Fibroblast of lung (primary cell): ENCODE measurements around the gene TRRAP. TPM values are rescaled to one million over a fixed set of nuclear protein-coding genes. Genes with fewer than 3 reads are reported as not detected.

Source experiments
- DNase-seq, 2 donors: peaks; one replicate each; pipeline versions ENCODE4 v3.0.0 to v3.0.0-alpha.2; 2010; ENCODE audit warnings: low read depth in 2 of 2
- H2AFZ ChIP-seq: 2 replicates; pipeline ENCODE4 v1.5.1; 2012; ENCODE audit warnings: low read length, control low read depth, inconsistent platforms
- H3K27ac ChIP-seq: 2 replicates; pipeline ENCODE4 v1.5.1; 2011; ENCODE audit warnings: low read length, control low read depth; ENCODE audit not compliant: insufficient read depth
- H3K27me3 ChIP-seq: 2 replicates; pipeline ENCODE4 v1.5.1; 2011; ENCODE audit warnings: mild to moderate bottlenecking, low read length; ENCODE audit not compliant: control insufficient read depth, insufficient read depth
- H3K36me3 ChIP-seq: 2 replicates; pipeline ENCODE4 v1.5.1; 2011; ENCODE audit warnings: low read length; ENCODE audit not compliant: control insufficient read depth, insufficient read depth
- H3K4me1 ChIP-seq: 2 replicates; pipeline ENCODE4 v1.5.1; 2011; ENCODE audit warnings: low read length; ENCODE audit not compliant: control insufficient read depth, insufficient read depth; ENCODE audit errors: extremely low read depth
- H3K4me2 ChIP-seq: 2 replicates; pipeline ENCODE4 v1.5.1; 2011; ENCODE audit warnings: low read length, control low read depth; ENCODE audit not compliant: insufficient read depth; ENCODE audit errors: extremely low read depth
- H3K4me3 ChIP-seq, 4 experiments: fragments of 200-600 bp in 1 of 4; sonication (generic) in 1 of 4; replicated peaks in 1 of 4; 2 replicates each; pipeline ENCODE4 v1.5.1; 2011 to 2016; ENCODE audit warnings: low read length in 4 of 4, low read depth in 3 of 4, mild to moderate bottlenecking in 3 of 4, control low read depth in 2 of 4, inconsistent platforms in 1 of 4, mixed read lengths in 1 of 4; ENCODE audit not compliant: insufficient read depth in 1 of 4; ENCODE audit errors: control extremely low read depth in 1 of 4
- H3K79me2 ChIP-seq: 2 replicates; pipeline ENCODE4 v1.5.1; 2012; ENCODE audit warnings: mild to moderate bottlenecking, low read length, inconsistent platforms; ENCODE audit not compliant: control insufficient read depth, insufficient read depth
- H3K9ac ChIP-seq: 2 replicates; pipeline ENCODE4 v1.5.1; 2011; ENCODE audit warnings: mild to moderate bottlenecking, low read length, control low read depth; ENCODE audit not compliant: insufficient read depth
- H3K9me3 ChIP-seq: 2 replicates; pipeline ENCODE4 v1.5.1; 2012; ENCODE audit warnings: low read depth, low read length; ENCODE audit not compliant: control insufficient read depth, insufficient read depth
- H4K20me1 ChIP-seq: 2 replicates; pipeline ENCODE4 v1.5.1; 2011; ENCODE audit warnings: low read length; ENCODE audit not compliant: control insufficient read depth, insufficient read depth; ENCODE audit errors: extremely low read depth
- CTCF ChIP-seq, 2 donors: IDR thresholded peaks in 1 of 2; conservative IDR thresholded peaks in 1 of 2; 1 replicate in 1 of 2; 2 replicates in 1 of 2; pipeline ENCODE4 v1.5.1; 2011 to 2012; ENCODE audit warnings: low read length in 2 of 2, control low read depth in 1 of 2, inconsistent platforms in 1 of 2, low read depth in 1 of 2, mild to moderate bottlenecking in 1 of 2
- EZH2 ChIP-seq: IDR thresholded peaks from 2 replicates; pipeline ENCODE4 v1.5.1; 2012; ENCODE audit warnings: low read length, control low read depth, mild to moderate bottlenecking; ENCODE audit errors: missing control alignments
- polyA plus RNA-seq, 2 donors: library from polyadenylated mRNA; depleted of rRNA in 1 of 2; stranded (reverse) in 1 of 2; unstranded in 1 of 2; fragments of >200 nt; gene quantifications; 2 replicates each; pipeline ENCODE4 v1.2.1, GENCODE V29; 2011 to 2012; ENCODE audit warnings: missing spikeins in 1 of 2
- total RNA-seq: library from RNA; depleted of rRNA; stranded (reverse); fragments of >200 nt; gene quantifications from 2 replicates; pipeline ENCODE4 v1.2.1, GENCODE V29; 2014

TRRAP gene
- total and polyA plus RNA-seq, 2 donors (not counting 1 experiment from before 2014, with no cell fraction given), result 11.3 to 20.6 TPM

GRCh38 chr7:98930464-98930863 is 52.1 kb downstream of the TRRAP start:
- no peaks in the 10 kb centered on the region for H4K20me1 ChIP-seq
- no peaks in the 10 kb centered on the region for H3K79me2 ChIP-seq
- no peak overlapping the region for H3K27ac ChIP-seq
- no peaks in the 10 kb centered on the region for H3K4me1 ChIP-seq
- TF ChIP-seq EZH2, result no peak
- no peak for TF ChIP-seq CTCF (conservative IDR thresholded peaks at IDR 0.05 in 1 of 2, IDR thresholded peaks at IDR 0.05 in 1 of 2; ENCODE audit: low read depth in 1 of 2, low read length in 2 of 2)
- no peak overlapping the region for H3K4me3 ChIP-seq
- H3K27me3 ChIP-seq, result no peaks in the 10 kb centered on the region
- H3K36me3 ChIP-seq, result peaks cover 21% of the 10 kb centered on the region
- no peak for DNase-seq
- no peak overlapping the region for H2AFZ ChIP-seq
- H3K4me2 ChIP-seq, result no peak overlapping the region
- no peaks in the 10 kb centered on the region for H3K9me3 ChIP-seq
- H3K9ac ChIP-seq, result no peak overlapping the region

GRCh38 chr7:98930921-98931320 is 52.6 kb downstream of the TRRAP start:
- no peaks in the 10 kb centered on the region for H3K79me2 ChIP-seq
- H3K9me3 ChIP-seq, result no peaks in the 10 kb centered on the region
- no peak for TF ChIP-seq EZH2
- no peak for TF ChIP-seq CTCF (conservative IDR thresholded peaks at IDR 0.05 in 1 of 2, IDR thresholded peaks at IDR 0.05 in 1 of 2; ENCODE audit: low read depth in 1 of 2, low read length in 2 of 2)
- peak in 1 of 2 donors; percentile 4 for DNase-seq
- no peaks in the 10 kb centered on the region for H3K27me3 ChIP-seq
- peaks cover 21% of the 10 kb centered on the region for H3K36me3 ChIP-seq
- H3K9ac ChIP-seq, result no peak overlapping the region
- H3K4me2 ChIP-seq, result no peak overlapping the region
- H2AFZ ChIP-seq, result no peak overlapping the region
- no peak overlapping the region for H3K27ac ChIP-seq
- no peaks in the 10 kb centered on the region for H4K20me1 ChIP-seq
- no peaks in the 10 kb centered on the region for H3K4me1 ChIP-seq
- no peak overlapping the region for H3K4me3 ChIP-seq

GRCh38 chr7:98933321-98933720 is 55.0 kb downstream of the TRRAP start:
- Histone ChIP-seq H3K4me2 (no peak overlapping the region), H3K79me2 (no peaks in the 10 kb centered on the region), H2AFZ (no peak overlapping the region), H3K36me3 (peaks cover 20% of the 10 kb centered on the region), H3K9ac (no peak overlapping the region), H4K20me1 (no peaks in the 10 kb centered on the region), H3K9me3 (no peaks in the 10 kb centered on the region), H3K27me3 (no peaks in the 10 kb centered on the region), H3K27ac (no peak overlapping the region), H3K4me3 (no peak overlapping the region), H3K4me1 (no peaks in the 10 kb centered on the region)
- TF ChIP-seq EZH2 (no peak), CTCF (conservative IDR thresholded peaks at IDR 0.05 in 1 of 2, IDR thresholded peaks at IDR 0.05 in 1 of 2; ENCODE audit: low read depth in 1 of 2, low read length in 2 of 2) (no peak)
- DNase-seq, result no peak
